HEK293 (cell line): ENCODE measurements around the gene TNIK.

Experiments
- ATF2 ChIP-seq: fragments of 450-650 bp; formaldehyde crosslinking; IDR thresholded peaks from 2 replicates; pipeline ENCODE4 v1.5.1; 2016; ENCODE audit warnings: missing biosample characterization, missing genetic modification characterization, low read depth
- BCL11A ChIP-seq: fragments of 450-650 bp; formaldehyde crosslinking; IDR thresholded peaks from 2 replicates; pipeline ENCODE4 v1.5.1; 2016; ENCODE audit warnings: low read depth, missing biosample characterization, missing genetic modification characterization
- GLIS1 ChIP-seq: fragments of 450-650 bp; formaldehyde crosslinking; IDR thresholded peaks from 2 replicates; pipeline ENCODE4 v1.5.1; 2016; ENCODE audit warnings: missing biosample characterization, missing genetic modification characterization
- IKZF3 ChIP-seq: fragments of 450-650 bp; IDR thresholded peaks from 2 replicates; pipeline ENCODE4 v1.5.0; 2018; ENCODE audit warnings: missing biosample characterization, mild to moderate bottlenecking, missing genetic modification characterization, moderate library complexity
- KLF1 ChIP-seq: fragments of 450-650 bp; formaldehyde crosslinking; IDR thresholded peaks from 2 replicates; pipeline ENCODE4 v1.5.1; 2016; ENCODE audit warnings: missing biosample characterization, missing genetic modification characterization
- MEIS1 ChIP-seq: sonication (generic); formaldehyde crosslinking; IDR thresholded peaks from 2 replicates; pipeline ENCODE4 v1.8.1; 2022; ENCODE audit warnings: missing genetic modification reagents, mild to moderate bottlenecking, borderline replicate concordance
- OVOL3 ChIP-seq: fragments of 450-650 bp; formaldehyde crosslinking; IDR thresholded peaks from 2 replicates; pipeline ENCODE4 v1.5.1; 2016; ENCODE audit warnings: missing biosample characterization, missing genetic modification characterization
- PRDM2 ChIP-seq: fragments of 450-650 bp; formaldehyde crosslinking; IDR thresholded peaks from 2 replicates; pipeline ENCODE4 v1.5.1; 2016; ENCODE audit warnings: missing biosample characterization, missing genetic modification characterization, borderline replicate concordance
- ZBTB10 ChIP-seq: fragments of 450-650 bp; formaldehyde crosslinking; IDR thresholded peaks from 2 replicates; pipeline ENCODE4 v1.5.1; 2016; ENCODE audit warnings: missing biosample characterization, missing genetic modification characterization
- ZFHX2 ChIP-seq: fragments of 450-650 bp; formaldehyde crosslinking; conservative IDR thresholded peaks from 2 replicates; pipeline ENCODE4 v1.5.1; 2016; ENCODE audit warnings: missing biosample characterization, missing genetic modification characterization
- ZFP3 ChIP-seq: fragments of 450-650 bp; formaldehyde crosslinking; IDR thresholded peaks from 2 replicates; pipeline ENCODE4 v1.5.1; 2016; ENCODE audit warnings: low read depth, missing biosample characterization, missing genetic modification characterization
- ZNF10 ChIP-seq: fragments of 450-650 bp; formaldehyde crosslinking; IDR thresholded peaks from 2 replicates; pipeline ENCODE4 v1.5.1; 2017; ENCODE audit warnings: missing biosample characterization, missing genetic modification characterization
- ZNF175 ChIP-seq: fragments of 450-650 bp; formaldehyde crosslinking; IDR thresholded peaks from 2 replicates; pipeline ENCODE4 v1.5.1; 2016; ENCODE audit warnings: missing biosample characterization, missing genetic modification characterization
- ZNF184 ChIP-seq: fragments of 450-650 bp; IDR thresholded peaks from 2 replicates; pipeline ENCODE4 v1.5.1; 2018; ENCODE audit warnings: missing biosample characterization, mild to moderate bottlenecking, missing genetic modification characterization
- ZNF24 ChIP-seq: fragments of 450-650 bp; formaldehyde crosslinking; IDR thresholded peaks from 2 replicates; pipeline ENCODE4 v1.5.1; 2016; ENCODE audit warnings: missing biosample characterization, missing genetic modification characterization
- ZNF391 ChIP-seq: fragments of 450-650 bp; formaldehyde crosslinking; IDR thresholded peaks from 2 replicates; pipeline ENCODE4 v1.5.1; 2016; ENCODE audit warnings: low read depth, missing biosample characterization, missing genetic modification characterization, borderline replicate concordance
- ZNF426 ChIP-seq: fragments of 450-650 bp; formaldehyde crosslinking; IDR thresholded peaks from 2 replicates; pipeline ENCODE4 v1.5.1; 2017; ENCODE audit warnings: missing biosample characterization, missing genetic modification characterization, mild to moderate bottlenecking, inconsistent platforms, moderate library complexity
- ZNF544 ChIP-seq: fragments of 450-650 bp; formaldehyde crosslinking; IDR thresholded peaks from 2 replicates; pipeline ENCODE4 v1.5.0; 2017; ENCODE audit warnings: missing biosample characterization, missing genetic modification characterization
- ZNF664 ChIP-seq: fragments of 450-650 bp; formaldehyde crosslinking; IDR thresholded peaks from 2 replicates; pipeline ENCODE4 v1.5.1; 2016; ENCODE audit warnings: missing biosample characterization, missing genetic modification characterization
- ZSCAN18 ChIP-seq: fragments of 450-650 bp; formaldehyde crosslinking; IDR thresholded peaks from 2 replicates; pipeline ENCODE4 v1.5.1; 2016; ENCODE audit warnings: missing biosample characterization, missing genetic modification characterization
- TF ChIP-seq, protein P1 (sequence below): fragments of 450-650 bp; formaldehyde crosslinking; IDR thresholded peaks from 2 replicates; pipeline ENCODE4 v1.5.1; 2016; ENCODE audit warnings: missing biosample characterization, missing genetic modification characterization
- TF ChIP-seq, protein P2 (sequence below): fragments of 450-650 bp; formaldehyde crosslinking; IDR thresholded peaks from 2 replicates; pipeline ENCODE4 v1.5.1; 2016; ENCODE audit warnings: missing biosample characterization, missing genetic modification characterization

The TNIK gene

DNA sequence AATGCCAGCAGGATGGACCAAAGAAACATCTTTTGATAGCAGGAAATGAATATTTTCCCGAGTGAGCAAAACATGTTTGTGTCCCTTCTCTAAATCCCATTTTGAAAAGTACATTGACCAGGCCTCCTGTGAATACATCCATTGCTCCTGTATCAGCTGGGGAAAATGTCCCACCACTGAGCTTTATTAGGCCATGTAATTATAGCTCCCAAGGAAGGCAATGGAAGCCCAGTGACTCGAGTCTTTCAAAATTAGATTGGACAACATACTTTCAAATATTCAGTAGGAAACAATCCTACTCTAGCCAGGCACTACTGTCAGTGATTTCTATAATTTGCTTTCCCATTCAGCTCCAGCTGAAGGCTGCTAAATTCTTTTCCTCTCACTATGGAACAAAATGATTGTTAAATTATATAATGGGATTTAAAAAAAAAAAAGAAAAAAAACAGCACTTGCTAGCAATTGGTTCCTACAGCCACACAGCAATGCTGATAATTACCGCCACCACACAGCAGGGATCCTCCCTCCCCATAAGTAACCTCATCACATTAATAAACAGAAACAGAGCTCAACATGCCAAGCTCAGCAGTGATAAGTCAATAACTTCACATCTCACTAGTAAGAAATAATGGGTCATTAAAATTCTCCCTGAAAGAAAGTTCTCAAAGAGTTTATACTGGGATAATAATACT, 261.3 kb downstream of the TNIK start (continued):
- TF ChIP-seq ATF2 (tag by site-specific recombination) (no peak), ZNF10 (tag by site-specific recombination) (no peak), ZNF184 (no peak), IKZF3 (tag by site-specific recombination) (no peak), MEIS1 (CRISPR knock-in tag) (no peak), ZFHX2 (tag by site-specific recombination) (no peak), GLIS1 (tag by site-specific recombination) (peak; percentile 53), ZBTB10 (tag by site-specific recombination) (no peak), ZNF544 (tag by site-specific recombination) (no peak), PRDM2 (tag by site-specific recombination) (no peak), ZNF664 (tag by site-specific recombination) (no peak), ZFP3 (tag by site-specific recombination) (no peak), OVOL3 (no peak), BCL11A (tag by site-specific recombination) (no peak), ZNF426 (tag by site-specific recombination) (no peak), ZNF391 (tag by site-specific recombination) (no peak), KLF1 (tag by site-specific recombination) (no peak), ZSCAN18 (tag by site-specific recombination) (no peak), ZNF24 (tag by site-specific recombination) (0 out of 2 replicates have a peak, but pooled peaks have one; percentile 39), ZNF175 (no peak)
- TF ChIP-seq, protein P1, sequence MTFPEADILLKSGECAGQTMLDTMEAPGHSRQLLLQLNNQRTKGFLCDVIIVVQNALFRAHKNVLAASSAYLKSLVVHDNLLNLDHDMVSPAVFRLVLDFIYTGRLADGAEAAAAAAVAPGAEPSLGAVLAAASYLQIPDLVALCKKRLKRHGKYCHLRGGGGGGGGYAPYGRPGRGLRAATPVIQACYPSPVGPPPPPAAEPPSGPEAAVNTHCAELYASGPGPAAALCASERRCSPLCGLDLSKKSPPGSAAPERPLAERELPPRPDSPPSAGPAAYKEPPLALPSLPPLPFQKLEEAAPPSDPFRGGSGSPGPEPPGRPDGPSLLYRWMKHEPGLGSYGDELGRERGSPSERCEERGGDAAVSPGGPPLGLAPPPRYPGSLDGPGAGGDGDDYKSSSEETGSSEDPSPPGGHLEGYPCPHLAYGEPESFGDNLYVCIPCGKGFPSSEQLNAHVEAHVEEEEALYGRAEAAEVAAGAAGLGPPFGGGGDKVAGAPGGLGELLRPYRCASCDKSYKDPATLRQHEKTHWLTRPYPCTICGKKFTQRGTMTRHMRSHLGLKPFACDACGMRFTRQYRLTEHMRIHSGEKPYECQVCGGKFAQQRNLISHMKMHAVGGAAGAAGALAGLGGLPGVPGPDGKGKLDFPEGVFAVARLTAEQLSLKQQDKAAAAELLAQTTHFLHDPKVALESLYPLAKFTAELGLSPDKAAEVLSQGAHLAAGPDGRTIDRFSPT (tag by site-specific recombination) = no peak
- TF ChIP-seq, protein P2, sequence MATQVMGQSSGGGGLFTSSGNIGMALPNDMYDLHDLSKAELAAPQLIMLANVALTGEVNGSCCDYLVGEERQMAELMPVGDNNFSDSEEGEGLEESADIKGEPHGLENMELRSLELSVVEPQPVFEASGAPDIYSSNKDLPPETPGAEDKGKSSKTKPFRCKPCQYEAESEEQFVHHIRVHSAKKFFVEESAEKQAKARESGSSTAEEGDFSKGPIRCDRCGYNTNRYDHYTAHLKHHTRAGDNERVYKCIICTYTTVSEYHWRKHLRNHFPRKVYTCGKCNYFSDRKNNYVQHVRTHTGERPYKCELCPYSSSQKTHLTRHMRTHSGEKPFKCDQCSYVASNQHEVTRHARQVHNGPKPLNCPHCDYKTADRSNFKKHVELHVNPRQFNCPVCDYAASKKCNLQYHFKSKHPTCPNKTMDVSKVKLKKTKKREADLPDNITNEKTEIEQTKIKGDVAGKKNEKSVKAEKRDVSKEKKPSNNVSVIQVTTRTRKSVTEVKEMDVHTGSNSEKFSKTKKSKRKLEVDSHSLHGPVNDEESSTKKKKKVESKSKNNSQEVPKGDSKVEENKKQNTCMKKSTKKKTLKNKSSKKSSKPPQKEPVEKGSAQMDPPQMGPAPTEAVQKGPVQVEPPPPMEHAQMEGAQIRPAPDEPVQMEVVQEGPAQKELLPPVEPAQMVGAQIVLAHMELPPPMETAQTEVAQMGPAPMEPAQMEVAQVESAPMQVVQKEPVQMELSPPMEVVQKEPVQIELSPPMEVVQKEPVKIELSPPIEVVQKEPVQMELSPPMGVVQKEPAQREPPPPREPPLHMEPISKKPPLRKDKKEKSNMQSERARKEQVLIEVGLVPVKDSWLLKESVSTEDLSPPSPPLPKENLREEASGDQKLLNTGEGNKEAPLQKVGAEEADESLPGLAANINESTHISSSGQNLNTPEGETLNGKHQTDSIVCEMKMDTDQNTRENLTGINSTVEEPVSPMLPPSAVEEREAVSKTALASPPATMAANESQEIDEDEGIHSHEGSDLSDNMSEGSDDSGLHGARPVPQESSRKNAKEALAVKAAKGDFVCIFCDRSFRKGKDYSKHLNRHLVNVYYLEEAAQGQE = no peak
